ENCODE data around the gene SMG6. TPM values are rescaled to one million over a fixed set of nuclear protein-coding genes. Genes with fewer than 3 reads are reported as not detected.

SMG6 gene
- total RNA-seq, 6 experiments from 2014 or later = 7.4 to 10.4 (median 8.9) TPM

DNA sequence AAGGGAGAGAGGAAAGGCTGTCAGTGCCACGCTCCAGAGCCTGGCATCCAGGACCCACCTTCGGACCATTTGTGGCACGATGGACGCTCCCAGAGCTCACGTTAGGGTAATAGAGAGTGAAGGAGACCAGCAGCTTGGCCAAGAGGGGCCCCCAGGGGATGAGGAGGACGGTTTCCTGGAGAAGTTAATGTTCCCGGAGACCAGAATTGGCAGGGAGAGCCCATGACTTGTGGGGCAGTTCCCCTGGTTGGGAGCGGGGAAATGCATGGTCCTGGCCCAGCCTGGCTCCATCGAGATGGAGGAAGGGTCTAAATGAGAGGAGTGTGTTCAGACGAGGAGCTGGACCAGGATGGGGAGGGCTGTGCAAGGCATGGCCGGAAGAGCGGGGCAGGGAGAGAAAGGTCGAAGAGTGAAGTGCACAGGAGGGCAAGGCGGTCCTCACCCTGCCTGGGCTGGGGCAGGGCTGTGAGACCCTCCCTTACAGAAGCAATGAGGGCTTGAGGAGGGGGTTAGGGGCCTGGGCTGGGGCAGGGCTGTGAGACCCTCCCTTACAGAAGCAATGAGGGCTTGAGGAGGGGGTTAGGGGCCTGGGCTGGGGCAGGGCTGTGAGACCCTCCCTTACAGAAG lies 251.5 kb downstream of the SMG6 start:
- no peak for TF ChIP-seq POLR2A (IDR thresholded peaks at IDR 0.05)
- TF ChIP-seq, protein P1, sequence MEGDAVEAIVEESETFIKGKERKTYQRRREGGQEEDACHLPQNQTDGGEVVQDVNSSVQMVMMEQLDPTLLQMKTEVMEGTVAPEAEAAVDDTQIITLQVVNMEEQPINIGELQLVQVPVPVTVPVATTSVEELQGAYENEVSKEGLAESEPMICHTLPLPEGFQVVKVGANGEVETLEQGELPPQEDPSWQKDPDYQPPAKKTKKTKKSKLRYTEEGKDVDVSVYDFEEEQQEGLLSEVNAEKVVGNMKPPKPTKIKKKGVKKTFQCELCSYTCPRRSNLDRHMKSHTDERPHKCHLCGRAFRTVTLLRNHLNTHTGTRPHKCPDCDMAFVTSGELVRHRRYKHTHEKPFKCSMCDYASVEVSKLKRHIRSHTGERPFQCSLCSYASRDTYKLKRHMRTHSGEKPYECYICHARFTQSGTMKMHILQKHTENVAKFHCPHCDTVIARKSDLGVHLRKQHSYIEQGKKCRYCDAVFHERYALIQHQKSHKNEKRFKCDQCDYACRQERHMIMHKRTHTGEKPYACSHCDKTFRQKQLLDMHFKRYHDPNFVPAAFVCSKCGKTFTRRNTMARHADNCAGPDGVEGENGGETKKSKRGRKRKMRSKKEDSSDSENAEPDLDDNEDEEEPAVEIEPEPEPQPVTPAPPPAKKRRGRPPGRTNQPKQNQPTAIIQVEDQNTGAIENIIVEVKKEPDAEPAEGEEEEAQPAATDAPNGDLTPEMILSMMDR (IDR thresholded peaks at IDR 0.05) = no peak
- DNase-seq (no peak), ATAC-seq (no peak)
- 39% methylated on average over 14 of the region's 14 CpGs for WGBS (ENCODE audit: insufficient coverage, low coverage, low lambda C conversion rate, missing lambda C conversion rate)
- Histone ChIP-seq H3K9me3 (no peaks in the 10 kb centered on the region), H3K36me3 (no peaks in the 10 kb centered on the region), H3K4me3 (no peak overlapping the region), H3K4me1 (peaks cover 0 to 34% (median 5%) of the 10 kb centered on the region in 4 donors), H3K27me3 (peaks cover 0 to 6% of the 10 kb centered on the region in 2 donors), H3K27ac (no peak overlapping the region)
- intact Hi-C loops (cut with DNase I) = loop anchor here in 1 of 2 donors (10.0 kb wide), 1 partner anchor 193 kb away; no protein-coding TSS in a partner anchor

DNA sequence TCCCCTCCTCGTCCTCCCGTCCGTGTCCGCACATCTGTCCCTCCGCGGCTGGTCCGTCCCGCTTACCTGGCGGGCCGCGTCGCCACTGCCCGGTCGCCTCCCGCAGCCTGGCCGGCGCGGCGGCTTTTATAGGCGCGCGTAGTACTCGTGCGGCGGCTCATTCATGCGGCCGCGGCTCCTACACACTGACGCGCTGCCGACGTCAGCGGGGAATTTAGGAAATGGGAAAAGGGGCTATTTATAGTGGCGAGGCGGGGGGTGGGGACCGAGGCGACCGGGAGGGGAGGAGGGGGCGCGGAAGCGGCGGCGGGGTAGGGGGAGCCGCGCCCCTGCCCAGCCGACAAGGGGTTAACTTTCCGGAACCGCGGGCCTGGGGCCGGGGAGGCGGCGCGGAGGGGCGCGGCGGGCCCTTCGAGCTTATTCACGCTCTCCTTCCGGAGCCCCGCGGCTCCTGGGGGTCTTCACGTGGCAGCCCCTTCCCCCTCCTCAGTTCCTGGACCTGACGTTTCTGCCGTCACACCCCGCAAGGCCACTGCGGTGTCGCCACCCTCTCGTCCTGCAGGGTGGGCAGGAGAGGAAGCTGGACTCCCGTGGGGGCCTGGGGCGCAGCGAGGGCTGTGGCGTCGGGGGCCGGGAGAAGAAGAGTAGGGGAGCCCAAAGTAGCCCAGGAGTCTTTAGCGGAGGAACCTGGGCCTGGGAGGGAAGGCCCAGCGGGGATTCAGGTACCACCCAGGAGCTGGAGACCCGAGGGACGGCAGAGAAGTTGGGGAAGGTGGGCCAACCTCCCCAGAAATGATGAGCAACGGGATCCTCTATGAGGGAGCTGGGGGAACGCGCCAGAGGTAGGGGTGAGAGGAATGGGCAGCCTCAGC lies 252.3 kb downstream of the SMG6 start:
- H3K27me3 ChIP-seq = peaks cover 0 to 2% of the 10 kb centered on the region in 2 donors
- 5% methylated on average over 39 of the region's 81 CpGs for WGBS (ENCODE audit: insufficient coverage, low coverage, low lambda C conversion rate, missing lambda C conversion rate)
- ATAC-seq (no peak), DNase-seq (no peak)
- H3K4me3 ChIP-seq = peak overlapping the region in 2 of 3 donors; percentile 48 to 75
- no peak overlapping the region for H3K27ac ChIP-seq
- intact Hi-C loops (cut with DNase I) = loop anchor here in 1 of 2 donors (10.0 kb wide), 1 partner anchor 194 kb away; no protein-coding TSS in a partner anchor
- H3K36me3 ChIP-seq = no peaks in the 10 kb centered on the region
- peaks cover 0 to 26% (median 5%) of the 10 kb centered on the region in 4 donors for H3K4me1 ChIP-seq
- H3K9me3 ChIP-seq = no peaks in the 10 kb centered on the region
- TF ChIP-seq, protein P1 (IDR thresholded peaks at IDR 0.05) = no peak
- TF ChIP-seq POLR2A (IDR thresholded peaks at IDR 0.05) = no peak

DNA sequence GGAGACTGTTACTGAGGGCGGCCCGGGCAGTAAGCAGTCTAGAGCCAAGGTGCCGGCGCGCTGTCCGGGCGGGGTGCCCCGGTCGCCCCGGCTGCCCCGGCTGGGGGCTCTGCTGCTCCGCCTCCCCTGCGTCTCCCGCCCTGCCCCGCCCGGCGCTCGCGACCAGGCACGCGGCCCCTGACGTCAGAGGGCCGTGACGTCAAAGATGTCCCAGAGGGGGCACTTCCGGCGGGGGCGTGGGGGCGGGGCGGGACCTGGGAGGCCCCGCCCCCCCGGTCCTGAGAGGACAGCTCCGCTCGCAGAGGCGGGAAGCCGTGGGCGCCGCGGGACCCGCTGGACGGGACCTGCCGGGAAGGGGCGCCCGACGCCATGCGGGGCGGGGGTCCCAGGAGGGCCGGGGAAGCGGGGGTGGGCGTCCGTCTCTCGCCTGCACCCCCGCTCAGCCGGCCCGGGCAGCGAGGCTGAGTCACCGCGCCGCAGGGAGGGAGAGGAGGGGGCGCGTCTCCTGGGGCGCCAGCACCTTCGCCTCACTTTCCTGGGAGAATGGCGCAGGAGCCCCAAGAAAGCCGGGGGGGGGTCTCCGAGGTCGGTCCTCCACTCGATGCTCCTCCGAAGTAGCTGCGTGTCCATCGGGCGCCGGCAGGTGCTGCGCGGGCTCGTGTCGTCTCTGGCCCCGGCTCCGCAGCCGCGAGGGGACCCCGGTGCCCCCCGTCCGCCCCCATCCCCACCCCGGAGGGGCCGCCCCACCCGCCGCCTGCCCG lies 253.1 kb downstream of the SMG6 start:
- WGBS (ENCODE audit: insufficient coverage, low coverage, low lambda C conversion rate, missing lambda C conversion rate) = no CpG with 5 or more reads among the region's 88 CpGs
- Histone ChIP-seq H3K27me3 (no peaks in the 10 kb centered on the region), H3K27ac (no peak overlapping the region), H3K36me3 (no peaks in the 10 kb centered on the region), H3K4me3 (peak overlapping the region; percentile 43 to 75 (median 48)), H3K4me1 (peaks cover 0 to 26% (median 5%) of the 10 kb centered on the region in 4 donors), H3K9me3 (no peaks in the 10 kb centered on the region)
- ATAC-seq (peak; percentile 34 to 48 (median 40)), DNase-seq (peak; percentile 71 to 81 (median 71))
- intact Hi-C loops (cut with DNase I) = loop anchor here in 1 of 2 donors (10.0 kb wide), 1 partner anchor 194 kb away; no protein-coding TSS in a partner anchor
- TF ChIP-seq, protein P1 (IDR thresholded peaks at IDR 0.05) = no peak
- TF ChIP-seq POLR2A (IDR thresholded peaks at IDR 0.05) = no peak
